Measurements from ENCODE around the gene KCNJ6.

DNA sequence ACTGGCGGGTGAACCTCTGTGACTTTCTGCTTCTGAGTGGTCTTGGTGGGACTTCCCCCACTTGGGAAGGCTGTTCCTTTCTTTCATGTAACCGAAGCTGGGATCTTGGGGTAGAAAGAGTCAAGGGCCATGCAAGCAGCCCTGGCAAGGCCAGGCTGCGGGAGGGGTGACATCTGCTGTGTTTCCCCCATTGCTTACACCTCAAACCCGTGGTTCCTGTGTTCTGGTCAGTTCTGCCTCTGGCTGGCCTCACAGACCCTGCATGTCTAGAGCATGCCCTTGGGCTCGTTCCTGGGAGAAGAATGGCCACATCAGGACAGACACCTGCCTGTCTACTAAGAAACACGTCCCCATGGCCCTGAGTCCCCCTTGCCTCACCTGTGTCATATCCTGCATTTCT, 341.9 kb downstream of the KCNJ6 start:
- TF ChIP-seq, protein P1, sequence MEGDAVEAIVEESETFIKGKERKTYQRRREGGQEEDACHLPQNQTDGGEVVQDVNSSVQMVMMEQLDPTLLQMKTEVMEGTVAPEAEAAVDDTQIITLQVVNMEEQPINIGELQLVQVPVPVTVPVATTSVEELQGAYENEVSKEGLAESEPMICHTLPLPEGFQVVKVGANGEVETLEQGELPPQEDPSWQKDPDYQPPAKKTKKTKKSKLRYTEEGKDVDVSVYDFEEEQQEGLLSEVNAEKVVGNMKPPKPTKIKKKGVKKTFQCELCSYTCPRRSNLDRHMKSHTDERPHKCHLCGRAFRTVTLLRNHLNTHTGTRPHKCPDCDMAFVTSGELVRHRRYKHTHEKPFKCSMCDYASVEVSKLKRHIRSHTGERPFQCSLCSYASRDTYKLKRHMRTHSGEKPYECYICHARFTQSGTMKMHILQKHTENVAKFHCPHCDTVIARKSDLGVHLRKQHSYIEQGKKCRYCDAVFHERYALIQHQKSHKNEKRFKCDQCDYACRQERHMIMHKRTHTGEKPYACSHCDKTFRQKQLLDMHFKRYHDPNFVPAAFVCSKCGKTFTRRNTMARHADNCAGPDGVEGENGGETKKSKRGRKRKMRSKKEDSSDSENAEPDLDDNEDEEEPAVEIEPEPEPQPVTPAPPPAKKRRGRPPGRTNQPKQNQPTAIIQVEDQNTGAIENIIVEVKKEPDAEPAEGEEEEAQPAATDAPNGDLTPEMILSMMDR (IDR thresholded peaks at IDR 0.05; ENCODE audit: poor library complexity) = no peak
- no peak for TF ChIP-seq EZH2 (IDR thresholded peaks at IDR 0.05; ENCODE audit: borderline replicate concordance)

Measured in hepatocyte (in vitro differentiated cells).